ENCODE results near the gene ITPK1.
"Not testable (repeated sequence)": the region's sequence is repeated elsewhere in the genome, so short reads cannot be mapped to it uniquely, and the experiment has no call there.

GRCh38 chr14:93111541-93111940, 4.2 kb downstream of the ITPK1 start:
- not testable (repeated sequence) for TF ChIP-seq CTCF (conservative IDR thresholded peaks at IDR 0.05 in 1 of 2, IDR thresholded peaks at IDR 0.05 in 1 of 2; ENCODE audit: extremely low read depth in 1 of 2, insufficient read depth in 1 of 2, low read depth in 1 of 2, low read length in 2 of 2); EZH2 (IDR thresholded peaks at IDR 0.05; ENCODE audit: borderline replicate concordance, low read length)

All from mammary epithelial cell (primary cell).